GM12865 (cell line): Measurements from ENCODE around the gene CLEC2D.

Source experiments
- DNase-seq: peaks from one replicate; pipeline ENCODE4 v3.0.0; 2010; ENCODE audit warnings: low read depth
- H3K4me3 ChIP-seq: 2 replicates; pipeline ENCODE4 v1.5.1; 2011; ENCODE audit warnings: mild to moderate bottlenecking, low read depth, low read length, control low read depth
- TF ChIP-seq, protein P1 (sequence below): IDR thresholded peaks from 2 replicates; pipeline ENCODE4 v1.5.1; 2011; ENCODE audit warnings: low read length, control low read depth, low read depth, inconsistent platforms; ENCODE audit not compliant: insufficient read depth; ENCODE audit errors: missing control alignments

CLEC2D gene

DNA sequence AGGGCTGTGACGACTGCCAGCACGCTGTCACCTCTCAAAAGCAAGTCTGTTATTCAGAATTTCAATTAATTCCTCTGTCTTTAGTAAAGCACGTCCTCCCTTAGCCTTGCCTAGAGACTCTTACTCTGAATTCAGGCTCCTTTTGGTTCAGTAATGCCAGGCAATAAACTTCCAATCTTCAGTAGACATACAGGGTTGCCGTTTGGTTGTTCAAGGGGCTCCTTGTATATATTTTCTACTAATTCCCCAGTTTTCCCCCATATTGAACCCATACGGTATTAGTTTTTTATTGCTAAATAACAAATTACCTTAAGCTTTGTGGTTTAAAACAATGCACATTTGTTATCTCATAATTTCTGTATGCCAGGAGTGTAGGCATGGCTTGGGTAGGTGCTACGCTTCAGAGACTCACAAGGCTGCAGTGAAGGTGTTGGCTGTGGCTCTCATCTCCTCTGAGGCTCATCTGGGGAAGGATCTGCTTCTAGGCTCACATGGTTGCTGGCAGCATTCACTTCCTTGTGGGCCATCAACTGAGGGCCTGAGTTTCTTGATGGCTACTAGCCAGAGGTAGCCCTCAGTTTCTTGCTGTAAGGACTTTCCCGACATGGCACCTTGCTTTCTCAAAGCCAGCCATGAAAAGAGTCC lies 70.7 kb downstream of the CLEC2D start:
- H3K4me3 ChIP-seq, result no peak overlapping the region
- TF ChIP-seq, protein P1, sequence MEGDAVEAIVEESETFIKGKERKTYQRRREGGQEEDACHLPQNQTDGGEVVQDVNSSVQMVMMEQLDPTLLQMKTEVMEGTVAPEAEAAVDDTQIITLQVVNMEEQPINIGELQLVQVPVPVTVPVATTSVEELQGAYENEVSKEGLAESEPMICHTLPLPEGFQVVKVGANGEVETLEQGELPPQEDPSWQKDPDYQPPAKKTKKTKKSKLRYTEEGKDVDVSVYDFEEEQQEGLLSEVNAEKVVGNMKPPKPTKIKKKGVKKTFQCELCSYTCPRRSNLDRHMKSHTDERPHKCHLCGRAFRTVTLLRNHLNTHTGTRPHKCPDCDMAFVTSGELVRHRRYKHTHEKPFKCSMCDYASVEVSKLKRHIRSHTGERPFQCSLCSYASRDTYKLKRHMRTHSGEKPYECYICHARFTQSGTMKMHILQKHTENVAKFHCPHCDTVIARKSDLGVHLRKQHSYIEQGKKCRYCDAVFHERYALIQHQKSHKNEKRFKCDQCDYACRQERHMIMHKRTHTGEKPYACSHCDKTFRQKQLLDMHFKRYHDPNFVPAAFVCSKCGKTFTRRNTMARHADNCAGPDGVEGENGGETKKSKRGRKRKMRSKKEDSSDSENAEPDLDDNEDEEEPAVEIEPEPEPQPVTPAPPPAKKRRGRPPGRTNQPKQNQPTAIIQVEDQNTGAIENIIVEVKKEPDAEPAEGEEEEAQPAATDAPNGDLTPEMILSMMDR, result no peak
- DNase-seq, result no peak

DNA sequence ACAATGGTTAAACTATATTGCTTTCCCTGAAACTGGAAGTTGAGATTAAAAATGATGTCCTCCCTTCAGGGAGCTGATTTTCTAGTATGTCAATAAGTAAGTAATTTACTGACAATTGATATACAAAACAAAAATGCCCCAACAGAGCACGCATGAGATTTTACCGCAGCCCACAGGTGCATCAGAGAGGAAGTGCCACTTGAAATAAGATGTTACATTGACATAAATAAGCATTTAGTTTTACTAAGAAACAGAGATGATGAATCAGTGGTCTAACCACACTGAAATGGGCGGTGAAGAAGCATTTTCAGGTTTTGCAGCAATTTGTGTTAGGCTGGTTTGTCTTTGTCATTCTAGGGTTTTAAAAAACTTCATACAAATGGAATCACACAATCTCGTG lies 72.2 kb downstream of the CLEC2D start:
- TF ChIP-seq, protein P1, result no peak

DNA sequence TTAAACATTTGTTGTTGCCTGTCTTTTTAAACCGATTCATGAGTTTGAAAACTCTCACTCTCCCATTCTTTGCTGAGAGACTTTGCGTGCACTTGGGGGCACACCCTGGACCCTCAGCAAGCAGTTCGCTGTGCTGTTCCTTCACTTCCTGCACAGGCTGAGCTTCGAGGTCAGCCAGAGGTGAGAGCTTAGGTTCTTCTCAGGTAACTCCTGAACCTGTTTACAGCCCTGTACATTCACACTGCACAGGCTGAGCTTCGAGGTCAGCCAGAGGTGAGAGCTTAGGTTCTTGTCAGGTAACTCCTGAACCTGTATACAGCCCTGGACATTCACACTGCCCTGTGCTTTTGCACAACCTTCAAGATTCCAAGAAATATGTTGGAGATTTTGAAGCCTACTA lies 73.1 kb downstream of the CLEC2D start:
- TF ChIP-seq, protein P1, result no peak
- peak; percentile 58 for DNase-seq
- H3K4me3 ChIP-seq, result no peak overlapping the region

More for the DNA sequence above, 72.2 kb downstream of the CLEC2D start:
- H3K4me3 ChIP-seq, result no peak overlapping the region
- peak; percentile 88 for DNase-seq

DNA sequence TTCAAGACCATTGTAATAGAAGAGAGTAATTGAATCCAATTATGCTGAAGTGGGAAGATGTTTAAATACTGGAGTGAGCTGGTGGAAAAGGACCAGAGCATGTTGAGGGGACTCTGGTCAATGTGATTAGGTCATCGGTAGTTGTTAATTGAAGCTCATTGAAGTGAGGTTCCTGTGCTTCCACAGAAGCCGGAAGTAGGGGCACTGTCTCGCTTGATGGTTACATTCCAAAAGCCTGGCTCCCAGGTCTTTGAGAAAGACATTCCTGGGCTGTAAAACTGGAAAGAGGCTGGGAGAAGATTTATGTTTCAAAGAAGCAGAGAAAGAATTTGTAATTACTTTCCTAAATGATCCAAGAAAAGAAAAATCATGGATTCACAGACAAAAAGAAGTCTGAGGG lies 75.7 kb downstream of the CLEC2D start:
- no peak overlapping the region for H3K4me3 ChIP-seq
- DNase-seq, result no peak
- TF ChIP-seq, protein P1, result no peak
